HG02884 (cell line): Measurements from ENCODE around the gene OVCH1.
A peak's percentile ranks its signal among the peaks of the same experiment; 100 is the strongest.
"Not testable (repeated sequence)": the region's sequence is repeated elsewhere in the genome, so short reads cannot be mapped to it uniquely, and the experiment has no call there.

Experiments used
- ATAC-seq: cut with Tn5 transposase; IDR thresholded peaks from one replicate; pipeline ENCODE4 v1.9.1; 2021; ENCODE audit warnings: mild to moderate bottlenecking, moderate library complexity; ENCODE audit not compliant: unreplicated experiment

OVCH1 gene

DNA sequence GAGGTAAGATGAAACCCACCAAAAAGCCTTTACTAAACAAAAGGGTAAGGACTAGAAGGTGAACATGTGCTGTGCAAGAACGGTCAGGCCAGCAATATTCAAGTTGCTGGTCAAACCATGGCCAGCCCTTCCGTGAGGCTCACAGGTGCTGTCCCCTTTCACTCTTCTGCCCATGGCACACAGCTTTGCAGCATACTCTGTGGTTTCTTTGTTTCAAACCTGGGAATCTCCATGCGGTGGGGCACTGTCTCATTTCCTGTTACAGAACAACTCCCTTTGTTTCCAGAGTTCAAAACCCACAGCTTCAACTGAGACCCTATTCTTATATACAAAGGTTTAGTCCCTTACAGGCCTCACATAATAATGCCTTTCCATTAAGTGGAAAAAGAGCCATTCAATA is 1.7 kb upstream of the OVCH1 start:
- ATAC-seq = no peak

DNA sequence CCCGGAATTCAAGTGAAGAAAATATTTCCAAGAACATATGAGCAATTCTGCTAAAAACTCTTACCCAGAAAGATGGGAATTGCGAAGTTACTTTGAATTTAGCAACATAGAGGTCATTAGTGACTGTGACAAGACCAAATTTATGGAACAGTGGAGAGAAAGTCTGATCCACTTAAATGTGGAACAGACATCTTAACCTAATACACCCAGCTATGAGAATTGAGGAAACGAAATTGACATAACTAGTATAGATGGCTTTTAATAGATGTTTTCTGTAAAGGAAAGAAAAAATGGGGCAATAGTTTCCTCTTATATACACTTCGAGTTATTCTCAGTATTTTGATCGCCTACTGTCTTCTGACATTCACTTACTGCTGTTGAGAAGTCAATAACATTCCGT is 4.6 kb downstream of the OVCH1 start:
- no peak for ATAC-seq

DNA sequence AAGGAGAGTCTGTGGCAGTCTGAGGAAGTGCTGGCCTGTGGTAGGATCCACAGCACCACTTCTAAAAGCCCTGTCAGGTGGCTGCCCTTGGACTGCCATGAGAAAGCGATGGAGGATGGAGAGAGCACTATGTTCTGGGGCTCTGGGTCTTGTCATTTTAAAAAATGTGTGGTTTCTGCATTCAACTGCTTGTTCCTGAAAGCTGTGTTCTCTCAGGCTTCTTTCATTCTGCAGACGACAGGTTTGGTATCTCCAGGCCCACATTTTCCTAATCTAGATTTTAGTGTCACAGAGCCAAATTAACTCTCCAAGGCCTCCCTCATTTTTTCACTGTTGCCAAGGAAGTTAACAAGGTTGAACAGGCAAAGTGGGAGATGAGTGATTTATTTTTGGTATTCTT is 10.5 kb downstream of the OVCH1 start:
- ATAC-seq = no peak

DNA sequence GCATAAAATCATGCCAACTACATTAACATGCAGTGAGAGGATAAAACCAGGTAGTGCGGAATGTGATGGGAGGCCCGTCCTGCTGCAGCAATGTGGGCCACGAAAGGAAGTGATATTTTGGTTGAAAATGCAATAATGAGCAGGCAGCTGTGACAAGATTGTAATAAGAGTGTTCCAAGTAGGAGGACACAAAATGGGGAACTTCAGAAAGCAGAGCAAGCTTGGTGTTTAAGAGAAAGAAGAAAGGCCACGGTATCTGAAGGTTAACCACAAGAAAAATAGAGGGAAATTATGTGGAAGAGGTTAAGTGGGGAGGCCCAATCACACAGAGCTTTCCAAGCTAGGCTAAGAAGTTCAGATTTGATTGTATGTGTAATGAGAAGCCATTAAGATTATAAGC is 34.3 kb downstream of the OVCH1 start:
- ATAC-seq = no peak

DNA sequence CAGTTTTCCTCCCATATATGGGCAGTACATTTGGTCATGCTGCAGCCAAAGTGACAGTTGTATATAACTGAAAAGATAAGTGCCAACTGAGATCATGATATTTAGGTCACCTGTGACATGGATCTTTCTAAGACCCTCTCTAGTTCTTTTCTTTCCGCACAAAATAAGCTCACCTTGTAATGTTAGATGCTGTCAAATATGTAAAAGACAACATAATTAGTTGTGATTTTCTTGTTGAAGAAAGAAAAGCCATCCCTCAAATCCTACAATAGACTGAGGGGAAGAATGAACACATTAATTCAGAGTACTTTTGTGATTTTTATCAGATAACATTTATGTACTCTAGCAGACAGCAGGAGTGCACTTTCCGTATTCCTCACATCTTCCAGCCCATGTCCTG is 37.4 kb downstream of the OVCH1 start:
- no peak for ATAC-seq

DNA sequence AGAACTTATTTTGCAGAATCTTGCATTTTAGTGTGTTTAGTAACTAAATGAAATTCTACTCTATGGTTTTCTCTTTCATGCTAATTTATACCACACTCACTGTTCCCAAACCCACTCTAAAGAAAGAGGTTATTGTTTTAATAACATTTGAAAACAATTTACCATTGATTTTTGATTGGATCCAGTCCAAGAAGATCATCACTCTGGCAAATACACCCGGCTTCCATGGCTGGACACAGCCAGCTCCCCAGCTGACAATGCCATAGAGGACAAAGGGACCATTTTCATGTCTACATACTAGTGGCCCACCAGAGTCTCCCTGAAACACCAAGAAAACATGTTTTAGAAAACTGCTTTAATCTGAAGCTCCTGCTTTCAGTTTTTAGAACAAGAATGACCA is 42.4 kb downstream of the OVCH1 start:
- ATAC-seq = no peak

DNA sequence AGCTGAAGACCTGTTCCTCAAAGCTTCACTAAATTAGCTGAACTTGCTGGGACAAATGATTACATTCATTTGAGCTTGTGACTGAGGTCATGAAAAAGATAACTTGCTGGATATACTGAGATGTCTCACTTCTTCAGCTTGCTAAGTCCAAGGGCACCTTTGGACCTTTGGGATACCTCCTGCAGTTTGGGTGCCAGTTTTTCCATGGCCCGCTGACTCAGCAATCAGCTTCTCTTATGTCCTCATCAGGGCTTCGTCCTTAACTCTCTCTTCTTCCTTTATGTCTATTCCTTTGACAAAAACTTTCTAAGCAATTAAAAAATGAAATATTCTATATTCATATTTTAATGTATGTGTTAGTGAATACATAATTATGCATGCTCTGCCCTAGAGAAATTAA is 45.6 kb downstream of the OVCH1 start:
- no peak for ATAC-seq

DNA sequence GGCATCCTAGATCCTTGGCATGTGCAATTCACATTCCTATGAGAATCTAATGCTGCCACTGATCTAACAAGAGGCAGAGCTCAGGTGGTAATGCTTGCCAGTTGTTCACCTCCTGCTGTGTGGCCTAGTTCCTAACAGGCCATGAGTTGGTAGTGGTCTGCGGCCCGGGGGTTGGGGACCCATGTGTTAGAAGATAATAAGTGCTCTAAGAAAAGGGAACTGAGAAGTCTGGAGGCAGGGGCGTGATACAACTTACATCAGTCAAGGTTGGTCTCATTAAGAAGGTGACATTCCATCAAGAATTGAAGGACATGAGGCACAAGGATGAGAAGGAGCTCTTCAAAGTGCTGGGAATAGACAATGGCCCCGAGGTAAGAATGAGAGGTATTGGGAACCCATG is 49.3 kb downstream of the OVCH1 start:
- ATAC-seq = no peak

DNA sequence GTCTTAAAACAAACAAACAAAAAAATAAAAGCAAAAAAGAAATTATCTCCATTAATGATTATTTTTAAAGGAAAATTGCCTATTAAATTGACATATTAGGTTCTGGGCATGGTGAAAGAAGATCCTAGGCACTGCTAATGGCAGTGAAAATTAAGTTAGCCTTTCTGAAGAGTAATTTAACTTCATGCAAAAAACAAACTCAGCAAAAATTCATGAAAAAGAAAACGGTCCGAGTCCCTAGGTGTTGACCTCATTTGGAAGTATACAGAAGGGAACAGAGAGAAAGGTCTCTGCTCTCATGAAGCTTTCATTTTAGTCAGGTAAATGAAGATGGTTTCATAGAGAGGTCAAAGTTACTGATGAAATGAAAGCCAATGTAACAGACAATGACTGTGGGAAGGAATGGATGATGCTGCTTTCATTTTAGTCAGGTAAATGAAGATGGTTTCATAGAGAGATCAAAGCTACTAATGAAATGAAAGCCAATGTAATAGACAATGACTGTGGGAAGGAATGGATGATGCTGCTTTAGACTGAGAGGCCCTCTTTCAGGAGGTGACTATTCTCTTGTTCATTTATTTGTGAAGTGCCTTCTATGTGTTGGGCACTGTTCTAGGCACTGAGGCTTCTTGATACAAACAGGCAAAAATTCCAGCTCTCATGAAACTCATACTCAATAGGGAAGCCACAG is 50.1 kb downstream of the OVCH1 start:
- ATAC-seq = no peak

DNA sequence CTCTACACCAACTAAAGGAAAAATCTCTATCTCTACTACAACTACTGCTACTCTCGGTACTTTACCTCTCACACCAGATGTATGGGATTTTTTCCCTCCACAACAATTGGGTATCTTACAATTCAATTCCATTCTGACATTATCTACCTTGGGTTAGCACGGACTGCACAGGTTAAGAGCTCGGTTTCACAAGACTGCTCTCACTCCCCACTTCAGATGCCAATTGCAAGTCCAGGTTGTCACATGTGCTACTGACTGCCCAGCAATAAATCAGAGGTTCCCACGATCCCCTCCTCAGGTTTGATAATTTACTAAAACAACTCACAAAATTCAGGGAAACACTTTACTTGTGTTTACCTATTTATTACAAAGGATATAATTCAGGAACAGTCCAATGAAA is 58.0 kb downstream of the OVCH1 start:
- ATAC-seq = no peak

DNA sequence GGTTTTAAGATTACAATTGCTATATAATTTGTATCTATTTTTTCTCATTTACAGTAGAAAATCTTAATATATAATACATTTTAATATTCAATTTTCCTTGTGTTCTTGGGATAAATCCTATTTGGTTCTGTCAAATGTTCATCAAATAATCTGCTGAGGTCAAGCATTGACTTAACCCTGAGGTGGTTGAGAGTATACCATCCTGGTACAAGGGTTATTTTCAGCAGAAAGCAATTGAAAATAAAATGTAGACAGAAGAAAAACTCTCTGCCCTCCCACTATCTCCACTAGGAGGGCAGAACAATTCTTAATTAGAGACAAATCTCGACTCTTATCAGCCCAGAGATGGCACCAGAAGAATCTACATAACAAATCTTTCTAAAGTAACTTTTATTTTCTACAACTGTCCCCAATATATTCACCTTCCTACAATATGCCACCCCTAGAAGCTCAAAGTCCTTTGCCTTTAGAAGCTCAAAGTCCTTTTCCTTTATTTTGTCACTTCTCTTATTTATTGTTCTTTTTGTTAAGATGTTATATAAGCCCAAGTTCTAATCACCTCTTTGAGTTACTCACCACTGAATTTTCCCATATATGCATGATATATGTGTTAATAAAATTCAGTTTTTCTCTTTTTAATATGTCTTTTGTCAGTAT is 58.6 kb downstream of the OVCH1 start:
- no peak for ATAC-seq

DNA sequence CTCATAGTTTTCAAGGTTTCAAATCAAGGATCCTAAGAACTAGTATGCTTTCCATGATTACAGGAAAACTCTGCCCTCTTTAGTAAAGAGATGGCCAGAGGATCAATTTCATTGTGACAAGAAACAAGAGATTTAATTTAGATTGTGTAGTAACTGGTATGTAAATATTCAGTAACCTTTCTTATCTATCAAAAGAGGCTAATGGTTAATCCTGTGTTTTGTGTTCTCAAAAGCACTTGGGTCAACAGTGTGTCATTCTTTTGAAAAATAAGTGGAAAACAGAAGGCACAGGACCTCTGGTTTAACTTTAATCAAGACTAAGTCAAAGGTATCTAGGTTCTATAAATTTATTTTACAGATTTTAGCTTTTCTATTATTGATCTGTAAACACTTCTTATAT is 59.9 kb downstream of the OVCH1 start:
- ATAC-seq = no peak

DNA sequence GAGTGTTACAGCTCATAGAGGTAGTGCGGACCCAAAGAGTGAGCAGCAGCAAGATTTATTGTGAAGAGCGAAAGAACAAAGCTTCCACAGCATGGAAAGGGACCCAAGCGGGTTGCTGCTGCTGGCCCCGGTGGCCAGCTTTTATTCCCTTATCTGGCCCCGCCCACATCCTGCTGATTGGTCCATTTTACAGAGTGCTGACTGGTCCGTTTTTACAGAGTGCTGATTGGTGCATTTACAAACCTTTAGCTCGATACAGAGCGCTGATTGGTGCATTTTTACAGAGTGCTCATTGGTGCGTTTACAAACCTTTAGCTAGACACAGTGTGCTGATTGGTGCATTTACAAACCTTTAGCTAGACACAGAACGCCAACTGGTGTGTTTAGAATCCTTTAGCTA is 60.7 kb downstream of the OVCH1 start:
- ATAC-seq = not testable (repeated sequence)

DNA sequence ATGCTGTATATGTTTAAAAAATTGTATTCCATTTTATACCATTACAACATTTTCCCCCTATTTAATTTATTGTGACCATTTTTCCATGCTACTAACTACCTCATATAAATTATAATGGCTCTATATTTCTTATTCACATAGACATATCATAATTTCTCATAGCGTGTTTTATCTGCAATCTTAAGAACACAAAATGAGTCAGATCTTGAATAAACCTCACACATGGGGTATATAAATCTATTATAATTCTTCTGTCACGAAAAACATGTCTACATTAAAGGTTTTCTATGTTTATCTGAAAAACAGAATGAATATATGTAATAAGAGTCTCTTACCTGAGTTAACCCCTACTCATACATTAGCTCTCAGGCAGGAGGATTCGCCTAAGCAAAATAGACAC is 66.0 kb downstream of the OVCH1 start:
- ATAC-seq = no peak

DNA sequence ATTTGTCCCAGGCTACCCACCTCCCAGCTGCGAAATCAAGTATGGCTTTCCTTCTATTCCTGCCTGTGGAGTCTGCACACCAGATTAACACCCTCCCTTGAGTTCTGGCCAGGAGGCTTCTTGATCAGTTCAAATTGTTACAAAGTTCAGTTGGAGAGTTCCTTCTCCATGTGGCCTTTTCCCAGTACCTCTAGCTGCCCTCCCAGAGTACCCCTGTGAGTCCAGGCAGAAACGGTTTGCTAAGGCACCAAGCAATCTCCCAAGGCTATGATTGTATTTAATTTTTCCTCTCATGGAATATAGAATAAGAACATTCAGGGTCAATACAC is 66.8 kb downstream of the OVCH1 start:
- no peak for ATAC-seq

DNA sequence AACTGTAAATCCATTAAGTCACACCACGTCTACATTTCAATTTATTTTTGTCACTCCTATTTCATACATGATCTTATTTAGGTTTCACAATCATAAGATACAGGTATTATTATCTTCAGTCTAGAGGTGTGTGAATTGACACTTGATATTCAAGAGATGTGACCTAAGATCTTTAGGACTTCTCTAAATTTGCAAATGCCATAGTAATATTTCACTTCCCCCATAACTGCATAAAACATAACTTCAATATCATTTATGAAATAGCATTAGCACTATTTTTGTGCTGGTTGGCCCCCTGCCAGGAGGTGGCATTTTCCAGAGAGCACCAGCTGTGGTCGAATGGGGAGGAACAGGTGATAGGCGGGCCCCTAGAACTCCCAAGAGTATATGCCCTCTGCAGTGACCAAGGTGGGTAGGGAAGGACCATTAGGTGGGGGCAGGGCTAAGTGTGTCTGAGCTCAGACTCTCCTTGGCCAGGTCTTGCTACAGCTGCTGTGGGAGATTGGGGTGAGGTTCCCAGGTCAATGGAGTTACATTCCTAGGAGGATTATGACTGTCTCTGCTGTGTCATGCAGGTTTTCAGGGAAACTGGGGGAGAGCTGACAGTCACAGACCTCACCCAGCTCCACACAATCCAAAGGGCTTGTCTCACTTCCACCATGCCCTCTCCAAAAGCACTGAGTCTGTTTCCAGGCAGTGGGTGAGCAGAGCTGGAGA is 67.3 kb downstream of the OVCH1 start:
- no peak for ATAC-seq

DNA sequence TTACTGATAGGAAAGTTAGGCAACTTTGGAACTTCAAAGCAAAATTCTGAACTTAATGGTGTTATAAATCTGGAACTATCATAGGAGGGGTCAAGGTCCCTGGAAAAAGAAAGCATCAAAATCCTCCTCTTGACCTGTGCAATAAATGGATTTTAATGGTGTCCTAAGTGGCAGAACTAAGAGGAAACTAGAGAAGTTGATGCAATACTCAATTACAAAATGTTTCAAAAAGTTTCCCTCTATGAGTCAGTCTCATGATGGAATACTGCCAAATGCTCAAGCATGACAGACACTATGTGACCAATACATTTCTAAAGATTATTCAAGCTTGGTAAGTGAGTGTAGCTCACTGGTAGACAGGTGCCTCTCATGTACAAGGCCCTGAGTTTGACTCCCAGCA is 68.9 kb downstream of the OVCH1 start:
- peak; percentile 59 for ATAC-seq

DNA sequence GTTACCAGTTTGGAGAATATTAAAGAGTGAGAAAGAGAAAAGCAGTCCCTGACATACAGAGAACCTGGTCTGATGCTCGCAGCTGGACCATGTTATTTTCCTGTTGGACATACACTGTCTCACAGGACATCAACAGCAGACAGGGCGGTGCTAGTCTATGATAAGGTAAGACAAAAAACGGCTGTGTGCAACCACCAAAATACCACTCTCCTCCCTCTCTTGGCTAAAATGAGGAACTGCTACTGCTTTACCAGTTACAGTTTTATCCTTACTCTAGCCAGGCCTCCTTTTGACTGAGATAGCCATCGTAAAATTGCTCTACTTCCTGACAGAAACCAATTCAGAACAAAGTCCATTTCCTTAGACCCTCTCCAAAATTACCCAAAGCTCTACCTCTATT is 69.5 kb downstream of the OVCH1 start:
- peak; percentile 96 for ATAC-seq

DNA sequence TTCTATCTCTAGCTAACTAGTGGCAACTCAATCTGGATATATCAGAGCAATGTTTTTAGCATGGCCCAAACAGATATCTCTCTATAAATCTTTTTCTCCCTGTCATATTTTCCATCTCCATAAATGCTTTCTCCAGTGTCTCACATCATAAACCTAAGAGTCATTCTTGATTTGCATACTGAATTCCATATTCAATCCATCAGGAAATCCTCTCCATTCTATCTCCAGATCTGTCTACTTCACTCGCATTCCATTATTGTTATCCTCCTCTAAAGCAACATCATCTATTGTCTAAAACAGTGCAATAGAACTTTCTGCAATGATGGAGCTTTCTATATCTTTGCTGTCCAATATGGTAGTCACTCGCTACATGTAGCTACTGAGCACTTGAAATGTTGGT is 71.0 kb downstream of the OVCH1 start:
- no peak for ATAC-seq

DNA sequence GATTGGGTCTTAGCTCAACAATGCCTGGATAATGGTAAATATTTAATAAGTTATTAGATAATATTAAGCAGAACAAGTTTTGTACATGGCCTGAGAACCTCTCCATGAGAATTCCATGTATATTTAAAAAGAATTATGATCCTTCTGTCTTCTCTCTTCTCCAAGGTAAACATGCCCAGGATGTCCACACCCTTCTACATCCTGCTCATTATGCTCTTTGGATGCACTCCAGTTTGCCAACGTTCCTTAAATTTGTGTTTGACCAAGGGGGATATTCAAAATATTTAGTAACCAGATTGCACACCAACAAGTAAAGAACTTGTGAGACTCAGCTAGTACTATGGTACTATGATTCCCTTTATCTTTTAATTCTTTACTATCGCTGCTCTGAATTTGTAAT is 71.8 kb downstream of the OVCH1 start:
- no peak for ATAC-seq

DNA sequence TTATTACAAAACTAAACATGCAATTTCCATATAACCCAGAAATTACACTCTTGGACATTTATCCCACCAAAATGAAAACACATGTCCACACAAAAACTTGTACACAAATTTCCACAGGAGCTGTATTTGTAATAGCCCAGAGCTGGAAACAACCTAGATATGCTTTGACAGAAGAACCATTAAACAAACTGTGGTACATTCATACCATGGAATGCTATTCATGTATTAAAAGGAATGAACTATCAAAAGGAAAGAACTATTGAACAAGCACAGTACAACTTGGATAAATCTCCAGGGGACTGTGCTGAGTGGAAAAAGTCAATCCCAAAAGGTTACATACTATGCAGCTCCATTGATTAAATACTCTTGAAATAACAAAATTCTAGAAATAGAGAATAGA is 80.7 kb downstream of the OVCH1 start:
- ATAC-seq = no peak

DNA sequence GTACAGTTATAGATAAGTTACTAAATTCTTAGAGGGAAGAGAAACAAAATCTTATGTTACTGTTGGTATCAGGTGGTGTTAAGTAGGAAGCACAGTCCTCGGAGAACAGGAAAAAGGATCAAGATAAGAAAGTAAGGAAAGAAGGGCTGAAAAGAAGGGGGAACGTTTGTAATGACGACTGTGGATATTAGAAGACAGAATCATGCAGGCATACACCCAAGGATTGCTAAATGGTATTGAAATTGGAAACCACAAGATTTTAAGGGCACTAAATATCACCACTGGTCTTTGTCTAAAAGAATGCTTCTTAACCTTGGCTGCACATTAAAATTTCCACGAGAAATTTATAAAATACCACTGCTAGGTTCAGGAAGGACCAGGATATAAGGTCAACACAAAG is 82.4 kb downstream of the OVCH1 start:
- ATAC-seq = no peak

DNA sequence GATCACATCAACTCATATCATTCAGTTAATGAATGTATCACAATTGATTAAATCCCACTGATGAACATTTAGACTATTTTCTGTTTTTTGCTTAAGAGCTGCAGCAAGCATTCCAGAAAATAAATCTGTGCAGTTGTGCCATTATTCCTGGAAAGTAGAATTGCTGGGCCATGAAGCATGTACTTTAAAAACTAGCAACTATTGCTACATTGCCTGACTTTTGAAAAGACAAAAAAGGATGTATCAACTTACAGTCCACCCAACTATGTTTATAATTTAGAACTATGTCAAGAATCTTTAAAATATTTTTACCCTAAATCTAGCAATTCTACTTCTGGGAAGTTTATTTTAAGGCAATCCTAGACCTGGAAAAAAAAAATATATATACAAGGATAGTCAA is 83.1 kb downstream of the OVCH1 start:
- ATAC-seq = no peak
